Measurements from ENCODE around the gene AHCYL2.
"Not testable (repeated sequence)": the region's sequence is repeated elsewhere in the genome, so short reads cannot be mapped to it uniquely, and the experiment has no call there.

The AHCYL2 gene

GRCh38 chr7:129468087-129468486 lies 243.3 kb downstream of the AHCYL2 start:
- DNase-seq = no peak
- H3K9me3 ChIP-seq (ENCODE audit: control insufficient read depth, low read length) = no peaks in the 10 kb centered on the region
- H3K4me3 ChIP-seq (ENCODE audit: insufficient read depth, low read depth, low read length, poor library complexity, severe bottlenecking) = no peak overlapping the region
- H3K36me3 ChIP-seq (ENCODE audit: control insufficient read depth, insufficient read depth, low read length) = no peaks in the 10 kb centered on the region
- no peak overlapping the region for H3K27ac ChIP-seq (ENCODE audit: insufficient read depth, low read length, poor library complexity, severe bottlenecking)
- H3K27me3 ChIP-seq (replicated peaks; ENCODE audit: control insufficient read depth, insufficient read depth, low read length, poor library complexity, severe bottlenecking) = no peaks in the 10 kb centered on the region
- no peaks in the 10 kb centered on the region for H3K4me1 ChIP-seq (ENCODE audit: control insufficient read depth, insufficient read depth, low read length, poor library complexity, severe bottlenecking)

- no peaks in the 10 kb centered on the region for H3K36me3 ChIP-seq (ENCODE audit: control insufficient read depth, insufficient read depth, low read length)
- H3K27ac ChIP-seq (ENCODE audit: insufficient read depth, low read length, poor library complexity, severe bottlenecking) = no peak overlapping the region
- no peaks in the 10 kb centered on the region for H3K4me1 ChIP-seq (ENCODE audit: control insufficient read depth, insufficient read depth, low read length, poor library complexity, severe bottlenecking)
- no peaks in the 10 kb centered on the region for H3K9me3 ChIP-seq (ENCODE audit: control insufficient read depth, low read length)
- H3K4me3 ChIP-seq (ENCODE audit: insufficient read depth, low read depth, low read length, poor library complexity, severe bottlenecking) = no peak overlapping the region
- no peak for DNase-seq
- no peaks in the 10 kb centered on the region for H3K27me3 ChIP-seq (replicated peaks; ENCODE audit: control insufficient read depth, insufficient read depth, low read length, poor library complexity, severe bottlenecking)
Measured at GRCh38 chr7:129468547-129468946, 243.7 kb downstream of the AHCYL2 start.

- Histone ChIP-seq H3K27ac (ENCODE audit: insufficient read depth, low read length, poor library complexity, severe bottlenecking) (no peak overlapping the region), H3K27me3 (replicated peaks; ENCODE audit: control insufficient read depth, insufficient read depth, low read length, poor library complexity, severe bottlenecking) (no peaks in the 10 kb centered on the region), H3K9me3 (ENCODE audit: control insufficient read depth, low read length) (no peaks in the 10 kb centered on the region), H3K36me3 (ENCODE audit: control insufficient read depth, insufficient read depth, low read length) (no peaks in the 10 kb centered on the region), H3K4me3 (ENCODE audit: insufficient read depth, low read depth, low read length, poor library complexity, severe bottlenecking) (no peak overlapping the region), H3K4me1 (ENCODE audit: control insufficient read depth, insufficient read depth, low read length, poor library complexity, severe bottlenecking) (no peaks in the 10 kb centered on the region)
- DNase-seq = no peak
Measured at GRCh38 chr7:129469930-129470329, 245.1 kb downstream of the AHCYL2 start.

GRCh38 chr7:129470411-129470810 lies 245.6 kb downstream of the AHCYL2 start:
- DNase-seq = no peak
- no peak overlapping the region for H3K4me3 ChIP-seq (ENCODE audit: insufficient read depth, low read depth, low read length, poor library complexity, severe bottlenecking)
- H3K27me3 ChIP-seq (replicated peaks; ENCODE audit: control insufficient read depth, insufficient read depth, low read length, poor library complexity, severe bottlenecking) = no peaks in the 10 kb centered on the region
- no peaks in the 10 kb centered on the region for H3K36me3 ChIP-seq (ENCODE audit: control insufficient read depth, insufficient read depth, low read length)
- no peaks in the 10 kb centered on the region for H3K4me1 ChIP-seq (ENCODE audit: control insufficient read depth, insufficient read depth, low read length, poor library complexity, severe bottlenecking)
- H3K9me3 ChIP-seq (ENCODE audit: control insufficient read depth, low read length) = no peaks in the 10 kb centered on the region
- no peak overlapping the region for H3K27ac ChIP-seq (ENCODE audit: insufficient read depth, low read length, poor library complexity, severe bottlenecking)

- DNase-seq = no peak
- Histone ChIP-seq H3K27me3 (replicated peaks; ENCODE audit: control insufficient read depth, insufficient read depth, low read length, poor library complexity, severe bottlenecking) (no peaks in the 10 kb centered on the region), H3K4me1 (ENCODE audit: control insufficient read depth, insufficient read depth, low read length, poor library complexity, severe bottlenecking) (no peaks in the 10 kb centered on the region), H3K4me3 (ENCODE audit: insufficient read depth, low read depth, low read length, poor library complexity, severe bottlenecking) (no peak overlapping the region), H3K27ac (ENCODE audit: insufficient read depth, low read length, poor library complexity, severe bottlenecking) (no peak overlapping the region), H3K9me3 (ENCODE audit: control insufficient read depth, low read length) (no peaks in the 10 kb centered on the region), H3K36me3 (ENCODE audit: control insufficient read depth, insufficient read depth, low read length) (no peaks in the 10 kb centered on the region)
Measured at GRCh38 chr7:129471402-129471827, 246.6 kb downstream of the AHCYL2 start.

- DNase-seq; H3K4me1 ChIP-seq (ENCODE audit: control insufficient read depth, insufficient read depth, low read length, poor library complexity, severe bottlenecking); H3K36me3 ChIP-seq (ENCODE audit: control insufficient read depth, insufficient read depth, low read length); H3K9me3 ChIP-seq (ENCODE audit: control insufficient read depth, low read length); H3K27ac ChIP-seq (ENCODE audit: insufficient read depth, low read length, poor library complexity, severe bottlenecking); H3K4me3 ChIP-seq (ENCODE audit: insufficient read depth, low read depth, low read length, poor library complexity, severe bottlenecking); H3K27me3 ChIP-seq (replicated peaks; ENCODE audit: control insufficient read depth, insufficient read depth, low read length, poor library complexity, severe bottlenecking): not testable (repeated sequence)
Measured at GRCh38 chr7:129475931-129476330, 251.1 kb downstream of the AHCYL2 start.

- H3K36me3 ChIP-seq (ENCODE audit: control insufficient read depth, insufficient read depth, low read length); H3K9me3 ChIP-seq (ENCODE audit: control insufficient read depth, low read length); H3K27ac ChIP-seq (ENCODE audit: insufficient read depth, low read length, poor library complexity, severe bottlenecking); H3K27me3 ChIP-seq (replicated peaks; ENCODE audit: control insufficient read depth, insufficient read depth, low read length, poor library complexity, severe bottlenecking); H3K4me1 ChIP-seq (ENCODE audit: control insufficient read depth, insufficient read depth, low read length, poor library complexity, severe bottlenecking); H3K4me3 ChIP-seq (ENCODE audit: insufficient read depth, low read depth, low read length, poor library complexity, severe bottlenecking); DNase-seq: not testable (repeated sequence)
Measured at GRCh38 chr7:129476398-129476797, 251.6 kb downstream of the AHCYL2 start.

All from effector memory CD4-positive, alpha-beta T cell (primary cell).